ENCODE measurements around the gene ZNF343.

- no peak for TF ChIP-seq CTCF (IDR thresholded peaks at IDR 0.05 in 2 of 3, conservative IDR thresholded peaks at IDR 0.05 in 1 of 3; ENCODE audit: borderline replicate concordance in 1 of 3, insufficient read depth in 1 of 3, low read depth in 2 of 3, low read length in 2 of 3)
- no peak for TF ChIP-seq RAD21 (IDR thresholded peaks at IDR 0.05; ENCODE audit: low read depth)
- no peak for TF ChIP-seq EZH2 (IDR thresholded peaks at IDR 0.05)
- TF ChIP-seq EZH2phosphoT487 (IDR thresholded peaks at IDR 0.05; ENCODE audit: borderline replicate concordance) = no peak
- no peak for TF ChIP-seq ATF3 (IDR thresholded peaks at IDR 0.05)
- no peak for TF ChIP-seq POLR2A (IDR thresholded peaks at IDR 0.05; ENCODE audit: borderline replicate concordance, extremely low read depth, insufficient read depth, insufficient read length)
- TF ChIP-seq ZFX (IDR thresholded peaks at IDR 0.05) = no peak
- TF ChIP-seq MAX (IDR thresholded peaks at IDR 0.05) = no peak
- no peak for TF ChIP-seq YY1 (IDR thresholded peaks at IDR 0.05; ENCODE audit: extremely low read depth, insufficient replicate concordance, low read depth, low read length)
- TF ChIP-seq ZNF274 (IDR thresholded peaks at IDR 0.05; ENCODE audit: low read depth, low read length) = no peak
- TF ChIP-seq ZBTB33 (IDR thresholded peaks at IDR 0.05; ENCODE audit: extremely low read depth, insufficient replicate concordance, low read length) = no peak
- no peak for TF ChIP-seq JUND (IDR thresholded peaks at IDR 0.05)
- TF ChIP-seq, protein P1, sequence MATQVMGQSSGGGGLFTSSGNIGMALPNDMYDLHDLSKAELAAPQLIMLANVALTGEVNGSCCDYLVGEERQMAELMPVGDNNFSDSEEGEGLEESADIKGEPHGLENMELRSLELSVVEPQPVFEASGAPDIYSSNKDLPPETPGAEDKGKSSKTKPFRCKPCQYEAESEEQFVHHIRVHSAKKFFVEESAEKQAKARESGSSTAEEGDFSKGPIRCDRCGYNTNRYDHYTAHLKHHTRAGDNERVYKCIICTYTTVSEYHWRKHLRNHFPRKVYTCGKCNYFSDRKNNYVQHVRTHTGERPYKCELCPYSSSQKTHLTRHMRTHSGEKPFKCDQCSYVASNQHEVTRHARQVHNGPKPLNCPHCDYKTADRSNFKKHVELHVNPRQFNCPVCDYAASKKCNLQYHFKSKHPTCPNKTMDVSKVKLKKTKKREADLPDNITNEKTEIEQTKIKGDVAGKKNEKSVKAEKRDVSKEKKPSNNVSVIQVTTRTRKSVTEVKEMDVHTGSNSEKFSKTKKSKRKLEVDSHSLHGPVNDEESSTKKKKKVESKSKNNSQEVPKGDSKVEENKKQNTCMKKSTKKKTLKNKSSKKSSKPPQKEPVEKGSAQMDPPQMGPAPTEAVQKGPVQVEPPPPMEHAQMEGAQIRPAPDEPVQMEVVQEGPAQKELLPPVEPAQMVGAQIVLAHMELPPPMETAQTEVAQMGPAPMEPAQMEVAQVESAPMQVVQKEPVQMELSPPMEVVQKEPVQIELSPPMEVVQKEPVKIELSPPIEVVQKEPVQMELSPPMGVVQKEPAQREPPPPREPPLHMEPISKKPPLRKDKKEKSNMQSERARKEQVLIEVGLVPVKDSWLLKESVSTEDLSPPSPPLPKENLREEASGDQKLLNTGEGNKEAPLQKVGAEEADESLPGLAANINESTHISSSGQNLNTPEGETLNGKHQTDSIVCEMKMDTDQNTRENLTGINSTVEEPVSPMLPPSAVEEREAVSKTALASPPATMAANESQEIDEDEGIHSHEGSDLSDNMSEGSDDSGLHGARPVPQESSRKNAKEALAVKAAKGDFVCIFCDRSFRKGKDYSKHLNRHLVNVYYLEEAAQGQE (IDR thresholded peaks at IDR 0.05; ENCODE audit: low read depth) = no peak
- TF ChIP-seq CEBPB (IDR thresholded peaks at IDR 0.05; ENCODE audit: low read depth) = no peak
Measured at GRCh38 chr20:2518558-2518957, 9.8 kb upstream of the ZNF343 start.
